ENCODE data around the gene KY.

DNA sequence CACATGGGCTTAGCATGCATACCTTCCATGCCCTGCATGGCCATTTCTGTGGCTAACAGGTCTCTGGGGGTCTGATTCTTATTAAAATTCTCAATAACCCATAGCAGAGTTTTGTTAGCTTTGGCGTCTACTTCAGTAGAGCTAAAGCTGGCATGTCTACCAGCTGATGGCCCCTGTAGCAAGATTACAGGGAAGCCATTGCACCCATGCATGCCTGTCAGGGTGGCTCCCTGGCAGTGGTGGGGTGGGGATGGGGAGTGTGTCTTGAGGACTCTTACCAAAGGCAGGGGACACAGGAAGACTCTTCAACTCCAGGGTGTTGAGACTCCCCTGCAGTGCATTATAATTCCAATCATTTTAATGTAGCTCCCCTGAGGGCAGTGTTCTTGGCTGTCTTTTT is 4.7 kb downstream of the KY start:
- no peak for TF ChIP-seq POLR2A (IDR thresholded peaks at IDR 0.05)
- TF ChIP-seq, protein P1, sequence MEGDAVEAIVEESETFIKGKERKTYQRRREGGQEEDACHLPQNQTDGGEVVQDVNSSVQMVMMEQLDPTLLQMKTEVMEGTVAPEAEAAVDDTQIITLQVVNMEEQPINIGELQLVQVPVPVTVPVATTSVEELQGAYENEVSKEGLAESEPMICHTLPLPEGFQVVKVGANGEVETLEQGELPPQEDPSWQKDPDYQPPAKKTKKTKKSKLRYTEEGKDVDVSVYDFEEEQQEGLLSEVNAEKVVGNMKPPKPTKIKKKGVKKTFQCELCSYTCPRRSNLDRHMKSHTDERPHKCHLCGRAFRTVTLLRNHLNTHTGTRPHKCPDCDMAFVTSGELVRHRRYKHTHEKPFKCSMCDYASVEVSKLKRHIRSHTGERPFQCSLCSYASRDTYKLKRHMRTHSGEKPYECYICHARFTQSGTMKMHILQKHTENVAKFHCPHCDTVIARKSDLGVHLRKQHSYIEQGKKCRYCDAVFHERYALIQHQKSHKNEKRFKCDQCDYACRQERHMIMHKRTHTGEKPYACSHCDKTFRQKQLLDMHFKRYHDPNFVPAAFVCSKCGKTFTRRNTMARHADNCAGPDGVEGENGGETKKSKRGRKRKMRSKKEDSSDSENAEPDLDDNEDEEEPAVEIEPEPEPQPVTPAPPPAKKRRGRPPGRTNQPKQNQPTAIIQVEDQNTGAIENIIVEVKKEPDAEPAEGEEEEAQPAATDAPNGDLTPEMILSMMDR (IDR thresholded peaks at IDR 0.05): no peak

Measured in adrenal gland (tissue), 5 donors.